Measurements from ENCODE around the gene TLR2. TPM values are rescaled to one million over a fixed set of nuclear protein-coding genes. Genes with fewer than 3 reads are reported as not detected.

Gene TLR2
- total RNA-seq, 1 experiment from 2014 or later: 0.28 TPM

DNA sequence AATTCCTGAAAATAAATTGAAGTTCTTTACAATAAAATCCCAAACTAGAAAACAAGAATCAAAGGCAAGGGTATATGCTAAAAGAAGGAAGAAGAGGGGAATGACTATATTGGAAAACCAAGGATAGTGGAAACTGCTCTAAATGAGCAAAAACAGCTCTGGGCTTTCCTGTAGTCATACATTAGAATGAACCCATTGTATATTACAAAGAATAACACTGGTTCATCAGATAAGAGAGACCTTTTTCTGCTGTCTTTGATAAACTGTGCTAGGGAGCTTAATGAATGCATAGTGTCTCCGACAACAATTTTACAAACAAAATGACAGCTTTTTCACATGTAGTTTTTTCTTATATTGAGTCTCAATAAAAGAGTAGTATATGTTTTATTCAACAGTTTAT is 26.6 kb downstream of the TLR2 start:
- no peak for DNase-seq (ENCODE audit: low read depth, low spot score)
- no peaks in the 10 kb centered on the region for H3K36me3 ChIP-seq (ENCODE audit: control insufficient read depth, insufficient read depth, low read length)
- no peak for ATAC-seq
- no TSS peak for BruUV-seq (replicated peaks)
- no peak overlapping the region for H3K4me3 ChIP-seq (ENCODE audit: low read depth in 2 of 2, low read length in 2 of 2)
- TF ChIP-seq TCF7L2 (IDR thresholded peaks at IDR 0.05; ENCODE audit: low read depth, low read length) (no peak), POLR2AphosphoS5 (IDR thresholded peaks at IDR 0.05; ENCODE audit: low read depth, low read length) (no peak), SIN3A (IDR thresholded peaks at IDR 0.05; ENCODE audit: borderline replicate concordance, insufficient read depth, low read depth, low read length) (no peak)
- TF ChIP-seq, protein P1, sequence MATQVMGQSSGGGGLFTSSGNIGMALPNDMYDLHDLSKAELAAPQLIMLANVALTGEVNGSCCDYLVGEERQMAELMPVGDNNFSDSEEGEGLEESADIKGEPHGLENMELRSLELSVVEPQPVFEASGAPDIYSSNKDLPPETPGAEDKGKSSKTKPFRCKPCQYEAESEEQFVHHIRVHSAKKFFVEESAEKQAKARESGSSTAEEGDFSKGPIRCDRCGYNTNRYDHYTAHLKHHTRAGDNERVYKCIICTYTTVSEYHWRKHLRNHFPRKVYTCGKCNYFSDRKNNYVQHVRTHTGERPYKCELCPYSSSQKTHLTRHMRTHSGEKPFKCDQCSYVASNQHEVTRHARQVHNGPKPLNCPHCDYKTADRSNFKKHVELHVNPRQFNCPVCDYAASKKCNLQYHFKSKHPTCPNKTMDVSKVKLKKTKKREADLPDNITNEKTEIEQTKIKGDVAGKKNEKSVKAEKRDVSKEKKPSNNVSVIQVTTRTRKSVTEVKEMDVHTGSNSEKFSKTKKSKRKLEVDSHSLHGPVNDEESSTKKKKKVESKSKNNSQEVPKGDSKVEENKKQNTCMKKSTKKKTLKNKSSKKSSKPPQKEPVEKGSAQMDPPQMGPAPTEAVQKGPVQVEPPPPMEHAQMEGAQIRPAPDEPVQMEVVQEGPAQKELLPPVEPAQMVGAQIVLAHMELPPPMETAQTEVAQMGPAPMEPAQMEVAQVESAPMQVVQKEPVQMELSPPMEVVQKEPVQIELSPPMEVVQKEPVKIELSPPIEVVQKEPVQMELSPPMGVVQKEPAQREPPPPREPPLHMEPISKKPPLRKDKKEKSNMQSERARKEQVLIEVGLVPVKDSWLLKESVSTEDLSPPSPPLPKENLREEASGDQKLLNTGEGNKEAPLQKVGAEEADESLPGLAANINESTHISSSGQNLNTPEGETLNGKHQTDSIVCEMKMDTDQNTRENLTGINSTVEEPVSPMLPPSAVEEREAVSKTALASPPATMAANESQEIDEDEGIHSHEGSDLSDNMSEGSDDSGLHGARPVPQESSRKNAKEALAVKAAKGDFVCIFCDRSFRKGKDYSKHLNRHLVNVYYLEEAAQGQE (IDR thresholded peaks at IDR 0.05; ENCODE audit: insufficient read depth in 1 of 2, low read depth in 2 of 2, low read length in 1 of 2): no peak
- TF ChIP-seq, protein P2, sequence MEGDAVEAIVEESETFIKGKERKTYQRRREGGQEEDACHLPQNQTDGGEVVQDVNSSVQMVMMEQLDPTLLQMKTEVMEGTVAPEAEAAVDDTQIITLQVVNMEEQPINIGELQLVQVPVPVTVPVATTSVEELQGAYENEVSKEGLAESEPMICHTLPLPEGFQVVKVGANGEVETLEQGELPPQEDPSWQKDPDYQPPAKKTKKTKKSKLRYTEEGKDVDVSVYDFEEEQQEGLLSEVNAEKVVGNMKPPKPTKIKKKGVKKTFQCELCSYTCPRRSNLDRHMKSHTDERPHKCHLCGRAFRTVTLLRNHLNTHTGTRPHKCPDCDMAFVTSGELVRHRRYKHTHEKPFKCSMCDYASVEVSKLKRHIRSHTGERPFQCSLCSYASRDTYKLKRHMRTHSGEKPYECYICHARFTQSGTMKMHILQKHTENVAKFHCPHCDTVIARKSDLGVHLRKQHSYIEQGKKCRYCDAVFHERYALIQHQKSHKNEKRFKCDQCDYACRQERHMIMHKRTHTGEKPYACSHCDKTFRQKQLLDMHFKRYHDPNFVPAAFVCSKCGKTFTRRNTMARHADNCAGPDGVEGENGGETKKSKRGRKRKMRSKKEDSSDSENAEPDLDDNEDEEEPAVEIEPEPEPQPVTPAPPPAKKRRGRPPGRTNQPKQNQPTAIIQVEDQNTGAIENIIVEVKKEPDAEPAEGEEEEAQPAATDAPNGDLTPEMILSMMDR (IDR thresholded peaks at IDR 0.05): no peak
- CTCF ChIA-PET: no interaction called here
- POLR2A ChIA-PET: no interaction called here
- in situ Hi-C loops (cut with HindIII; ENCODE audit: low pct_unique_long_range_greater_than_20kb, low sequenced_read_pairs) (no loop called here), intact Hi-C loops (cut with micrococcal nuclease; ENCODE audit: unreplicated experiment) (loop anchor here (1.0 kb wide), 1 partner anchor 14 kb away; no protein-coding TSS in a partner anchor)
- H3K4me1 ChIP-seq (ENCODE audit: control insufficient read depth, insufficient read depth, low read length): no peaks in the 10 kb centered on the region
- no peak overlapping the region for H3K27ac ChIP-seq (ENCODE audit: low read length)
- no peaks in the 10 kb centered on the region; the same call in 1 of the 2 replicates for H3K27me3 ChIP-seq (ENCODE audit: control insufficient read depth, insufficient read depth, low read length)
- no peaks in the 10 kb centered on the region for H3K9me3 ChIP-seq (ENCODE audit: control insufficient read depth, insufficient read depth, low read depth, low read length)

DNA sequence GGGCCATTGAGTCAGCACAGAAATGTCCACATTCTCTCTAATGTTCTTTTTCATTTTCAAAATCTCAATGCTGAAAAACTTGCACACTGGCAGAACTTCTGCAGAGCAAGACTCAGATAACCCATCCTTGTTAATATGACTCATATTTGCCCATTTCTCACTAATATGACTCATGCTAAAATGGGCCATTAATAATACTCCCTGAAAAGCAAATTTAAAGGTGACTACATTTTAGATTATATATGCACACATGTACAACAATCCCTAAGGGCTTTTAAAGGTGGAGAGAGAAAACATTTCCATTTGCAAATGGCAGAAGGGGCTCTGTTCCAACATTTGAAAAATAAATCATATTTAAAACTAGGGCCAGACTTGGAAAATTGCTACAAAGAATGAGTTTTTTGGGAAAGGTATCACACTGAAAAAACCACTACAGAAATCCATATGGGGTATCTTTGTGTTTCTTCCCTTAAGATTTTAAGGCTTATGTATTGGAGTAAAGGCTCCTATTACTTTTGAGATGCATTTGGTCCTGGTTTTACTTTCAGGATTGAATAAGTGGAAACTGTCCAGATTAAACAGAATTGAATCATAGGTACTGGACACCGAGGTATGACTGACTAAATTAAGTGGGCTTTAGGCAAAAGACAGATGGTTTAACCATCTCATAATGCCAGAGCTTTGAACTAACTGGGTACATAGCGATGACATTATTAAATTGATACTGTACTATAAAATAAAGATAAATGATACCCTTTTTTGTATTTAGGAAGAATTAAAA is 30.0 kb downstream of the TLR2 start:
- TF ChIP-seq, protein P1 (IDR thresholded peaks at IDR 0.05; ENCODE audit: insufficient read depth in 1 of 2, low read depth in 2 of 2, low read length in 1 of 2): no peak
- TF ChIP-seq SIN3A (IDR thresholded peaks at IDR 0.05; ENCODE audit: borderline replicate concordance, insufficient read depth, low read depth, low read length) (no peak), POLR2AphosphoS5 (IDR thresholded peaks at IDR 0.05; ENCODE audit: low read depth, low read length) (no peak), TCF7L2 (IDR thresholded peaks at IDR 0.05; ENCODE audit: low read depth, low read length) (no peak)
- H3K9me3 ChIP-seq (ENCODE audit: control insufficient read depth, insufficient read depth, low read depth, low read length): no peaks in the 10 kb centered on the region
- H3K4me1 ChIP-seq (ENCODE audit: control insufficient read depth, insufficient read depth, low read length): no peaks in the 10 kb centered on the region
- no peaks in the 10 kb centered on the region; the same call in 1 of the 2 replicates for H3K27me3 ChIP-seq (ENCODE audit: control insufficient read depth, insufficient read depth, low read length)
- intact Hi-C loops (cut with micrococcal nuclease; ENCODE audit: unreplicated experiment): no loop called here
- DNase-seq (ENCODE audit: low read depth, low spot score) (no peak), ATAC-seq (no peak)
- H3K4me3 ChIP-seq (ENCODE audit: low read depth in 2 of 2, low read length in 2 of 2): no peak overlapping the region
- no TSS peak for BruUV-seq (replicated peaks)
- in situ Hi-C loops (cut with HindIII; ENCODE audit: low pct_unique_long_range_greater_than_20kb, low sequenced_read_pairs): no loop called here
- CTCF ChIA-PET: no interaction called here
- H3K27ac ChIP-seq (ENCODE audit: low read length): no peak overlapping the region
- POLR2A ChIA-PET: no interaction called here
- H3K36me3 ChIP-seq (ENCODE audit: control insufficient read depth, insufficient read depth, low read length): no peaks in the 10 kb centered on the region
